SK-N-SH (cell line): ENCODE data around the gene OR5W2. TPM values are rescaled to one million over a fixed set of nuclear protein-coding genes. Genes with fewer than 3 reads are reported as not detected.

Source experiments
- CTCF ChIA-PET: fragments of 300-600, 350-600 bp; formaldehyde crosslinking; extraction: SDS; loops from one replicate; lab custom pipeline; 2021; lab: Yijun Ruan, JAX
- POLR2A ChIA-PET: fragments of 350-600 bp; sonication (Branson Sonifier 250); formaldehyde crosslinking; extraction: SDS; loops from one replicate; lab custom pipeline; 2020; ENCODE audit warnings: antibody characterized with exemption, inconsistent platforms; lab: Yijun Ruan, JAX
- DNase-seq: peaks from one replicate; pipeline ENCODE4 v3.0.0; 2012
- H2AFZ ChIP-seq: fragments of 200-600 bp; sonication (generic); 2 replicates; pipeline ENCODE4 v1.8.1; 2016; ENCODE audit warnings: antibody characterized with exemption, mild to moderate bottlenecking, low read depth
- H3F3A ChIP-seq: fragments of 200-600 bp; sonication (generic); replicated peaks from 2 replicates; pipeline ENCODE3; 2016; ENCODE audit warnings: antibody characterized with exemption, mild to moderate bottlenecking; ENCODE audit not compliant: insufficient read depth
- H3K27ac ChIP-seq, 2 experiments: fragments of 200-500 bp in 1 of 2; fragments of 200-600 bp in 1 of 2; sonication (Bioruptor generic) in 1 of 2; sonication (generic), shearing (Covaris generic) in 1 of 2; 2 replicates each; pipeline versions ENCODE4 v1.5.1 to v1.6.1; 2014 to 2016; ENCODE audit warnings: low read depth in 2 of 2, inconsistent platforms in 1 of 2, low read length in 1 of 2, mild to moderate bottlenecking in 1 of 2, mixed read lengths in 1 of 2
- H3K27me3 ChIP-seq: fragments of 200-600 bp; sonication (generic), shearing (Covaris generic); 2 replicates; pipeline ENCODE4 v1.6.1; 2016; ENCODE audit warnings: mixed run types; ENCODE audit not compliant: insufficient read depth
- H3K36me3 ChIP-seq, 2 experiments: fragments of 200-500 bp in 1 of 2; fragments of 200-600 bp in 1 of 2; sonication (Bioruptor generic) in 1 of 2; sonication (generic) in 1 of 2; replicated peaks in 1 of 2; 2 replicates each; pipeline versions ENCODE3 to v1.5.1; 2014 to 2016; ENCODE audit warnings: low read length in 1 of 2, mild to moderate bottlenecking in 1 of 2; ENCODE audit not compliant: insufficient read depth in 2 of 2, control insufficient read depth in 1 of 2
- H3K4me1 ChIP-seq, 2 experiments: fragments of 200-500 bp in 1 of 2; fragments of 200-600 bp in 1 of 2; sonication (Bioruptor generic) in 1 of 2; sonication (generic), shearing (Covaris generic) in 1 of 2; 2 replicates each; pipeline versions ENCODE4 v1.5.1 to v1.6.1; 2014 to 2016; ENCODE audit warnings: low read depth in 1 of 2, low read length in 1 of 2, mixed run types in 1 of 2; ENCODE audit not compliant: insufficient read depth in 2 of 2, control insufficient read depth in 1 of 2
- H3K4me2 ChIP-seq: fragments of 200-600 bp; sonication (generic), shearing (Covaris generic); 2 replicates; pipeline ENCODE4 v1.6.1; 2017; ENCODE audit warnings: mixed run types
- H3K4me3 ChIP-seq, 2 experiments: fragments of 200-500 bp in 1 of 2; fragments of 200-600 bp in 1 of 2; sonication (Bioruptor generic) in 1 of 2; sonication (generic), shearing (Covaris generic) in 1 of 2; 2 replicates each; pipeline versions ENCODE4 v1.5.1 to v1.8.1; 2014 to 2016; ENCODE audit warnings: low read depth in 2 of 2, inconsistent platforms in 1 of 2, low read length in 1 of 2, mild to moderate bottlenecking in 1 of 2, mixed read lengths in 1 of 2, moderate library complexity in 1 of 2
- H3K79me2 ChIP-seq: fragments of 200-600 bp; sonication (generic); 2 replicates; pipeline ENCODE4 v1.8.1; 2017; ENCODE audit warnings: mild to moderate bottlenecking; ENCODE audit not compliant: insufficient read depth
- H3K9ac ChIP-seq: fragments of 200-600 bp; sonication (generic); 2 replicates; pipeline ENCODE4 v1.6.1; 2017; ENCODE audit warnings: mixed run types
- H3K9me2 ChIP-seq: fragments of 200-600 bp; sonication (generic); 2 replicates; pipeline ENCODE4 v1.6.1; 2017; ENCODE audit warnings: mixed run types
- H3K9me3 ChIP-seq: fragments of 200-600 bp; sonication (generic); 2 replicates; pipeline ENCODE4 v1.6.1; 2017; ENCODE audit warnings: mixed run types, mild to moderate bottlenecking, moderate library complexity
- H4K20me1 ChIP-seq: fragments of 200-600 bp; sonication (generic); 2 replicates; pipeline ENCODE4 v1.6.1; 2017; ENCODE audit warnings: mild to moderate bottlenecking, mixed run types; ENCODE audit not compliant: insufficient read depth
- ELF1 ChIP-seq: IDR thresholded peaks from 2 replicates; pipeline ENCODE4 v1.4.0; 2012
- FOSL2 ChIP-seq: IDR thresholded peaks from 2 replicates; pipeline ENCODE4 v1.4.0; 2012; ENCODE audit warnings: low read depth, mild to moderate bottlenecking, moderate library complexity, borderline replicate concordance
- GATA2 ChIP-seq: sonication (generic); formaldehyde crosslinking; IDR thresholded peaks from 2 replicates; pipeline ENCODE4 v1.5.0; 2020; ENCODE audit warnings: mild to moderate bottlenecking, missing genetic modification reagents
- NFIC ChIP-seq: IDR thresholded peaks from 2 replicates; pipeline ENCODE4 v1.4.0; 2012; ENCODE audit warnings: borderline replicate concordance
- RCOR1 ChIP-seq: fragments of 150-350 bp; IDR thresholded peaks from 2 replicates; pipeline ENCODE4 v1.6.1; 2017; ENCODE audit warnings: antibody characterized with exemption, low read length
- REST ChIP-seq: IDR thresholded peaks from 2 replicates; pipeline ENCODE4 v1.6.1; 2012; ENCODE audit warnings: mild to moderate bottlenecking, low read depth, low read length, moderate library complexity
- RFX5 ChIP-seq: IDR thresholded peaks from 2 replicates; pipeline ENCODE4 v1.6.1; 2012; ENCODE audit warnings: mild to moderate bottlenecking, improper control_type of control experiment, low read length
- RXRA ChIP-seq: IDR thresholded peaks from 2 replicates; pipeline ENCODE4 v1.4.0; 2012; ENCODE audit warnings: low read depth, mild to moderate bottlenecking, borderline replicate concordance
- USF2 ChIP-seq: fragments of 150-350 bp; IDR thresholded peaks from 2 replicates; pipeline ENCODE4 v1.6.1; 2017; ENCODE audit warnings: antibody characterized with exemption, low read length, low read depth, borderline replicate concordance
- WGBS: methylation state at CpG from one replicate; pipeline ENCODE4 v1.1.6; 2017; ENCODE audit warnings: low lambda C conversion rate; 5-methylcytosine and 5-hydroxymethylcytosine counted together
- polyA plus RNA-seq, 3 experiments: library from polyadenylated mRNA; depleted of rRNA; stranded (reverse); fragments of >200 nt; gene quantifications; 2 replicates each; pipeline ENCODE4 v1.2.3, GENCODE V29; 2012
- TF ChIP-seq, protein P1 (sequence below): IDR thresholded peaks from 2 replicates; pipeline ENCODE4 v1.4.0; 2012; ENCODE audit warnings: low read depth
- TF ChIP-seq, protein P2 (sequence below): fragments of 150-350 bp; IDR thresholded peaks from 2 replicates; pipeline ENCODE4 v1.6.1; 2016; ENCODE audit warnings: mild to moderate bottlenecking, low read depth, low read length
- TF ChIP-seq, protein P3 (sequence below): IDR thresholded peaks from 2 replicates; pipeline ENCODE4 v1.4.0; 2012; ENCODE audit warnings: low read depth, borderline replicate concordance

OR5W2 gene
- polyA plus RNA-seq, 1 of the 3 experiments (the other 2 are of a cell fraction): not detected

- H3K9ac ChIP-seq: no peak overlapping the region
- TF ChIP-seq REST (no peak), RFX5 (no peak), USF2 (no peak), ELF1 (no peak), RXRA (no peak), RCOR1 (no peak), NFIC (no peak), FOSL2 (no peak), GATA2 (CRISPR knock-in tag) (no peak)
- TF ChIP-seq, protein P1, sequence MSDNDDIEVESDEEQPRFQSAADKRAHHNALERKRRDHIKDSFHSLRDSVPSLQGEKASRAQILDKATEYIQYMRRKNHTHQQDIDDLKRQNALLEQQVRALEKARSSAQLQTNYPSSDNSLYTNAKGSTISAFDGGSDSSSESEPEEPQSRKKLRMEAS: no peak
- TF ChIP-seq, protein P2, sequence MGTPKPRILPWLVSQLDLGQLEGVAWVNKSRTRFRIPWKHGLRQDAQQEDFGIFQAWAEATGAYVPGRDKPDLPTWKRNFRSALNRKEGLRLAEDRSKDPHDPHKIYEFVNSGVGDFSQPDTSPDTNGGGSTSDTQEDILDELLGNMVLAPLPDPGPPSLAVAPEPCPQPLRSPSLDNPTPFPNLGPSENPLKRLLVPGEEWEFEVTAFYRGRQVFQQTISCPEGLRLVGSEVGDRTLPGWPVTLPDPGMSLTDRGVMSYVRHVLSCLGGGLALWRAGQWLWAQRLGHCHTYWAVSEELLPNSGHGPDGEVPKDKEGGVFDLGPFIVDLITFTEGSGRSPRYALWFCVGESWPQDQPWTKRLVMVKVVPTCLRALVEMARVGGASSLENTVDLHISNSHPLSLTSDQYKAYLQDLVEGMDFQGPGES: no peak
- TF ChIP-seq, protein P3, sequence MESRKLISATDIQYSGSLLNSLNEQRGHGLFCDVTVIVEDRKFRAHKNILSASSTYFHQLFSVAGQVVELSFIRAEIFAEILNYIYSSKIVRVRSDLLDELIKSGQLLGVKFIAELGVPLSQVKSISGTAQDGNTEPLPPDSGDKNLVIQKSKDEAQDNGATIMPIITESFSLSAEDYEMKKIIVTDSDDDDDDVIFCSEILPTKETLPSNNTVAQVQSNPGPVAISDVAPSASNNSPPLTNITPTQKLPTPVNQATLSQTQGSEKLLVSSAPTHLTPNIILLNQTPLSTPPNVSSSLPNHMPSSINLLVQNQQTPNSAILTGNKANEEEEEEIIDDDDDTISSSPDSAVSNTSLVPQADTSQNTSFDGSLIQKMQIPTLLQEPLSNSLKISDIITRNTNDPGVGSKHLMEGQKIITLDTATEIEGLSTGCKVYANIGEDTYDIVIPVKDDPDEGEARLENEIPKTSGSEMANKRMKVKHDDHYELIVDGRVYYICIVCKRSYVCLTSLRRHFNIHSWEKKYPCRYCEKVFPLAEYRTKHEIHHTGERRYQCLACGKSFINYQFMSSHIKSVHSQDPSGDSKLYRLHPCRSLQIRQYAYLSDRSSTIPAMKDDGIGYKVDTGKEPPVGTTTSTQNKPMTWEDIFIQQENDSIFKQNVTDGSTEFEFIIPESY: no peak
- H3K36me3 ChIP-seq: no peaks in the 10 kb centered on the region
- CTCF ChIA-PET: interaction anchor here (1.2 kb wide), 1 partner anchor 1300 kb away, joined by 3 read pairs; no protein-coding TSS in a partner anchor
- no peaks in the 10 kb centered on the region for H3F3A ChIP-seq
- WGBS: 0% methylated on average over 3 of the region's 4 CpGs
- no peaks in the 10 kb centered on the region for H3K79me2 ChIP-seq
- H3K27me3 ChIP-seq: no peaks in the 10 kb centered on the region
- no peak overlapping the region for H2AFZ ChIP-seq
- no peaks in the 10 kb centered on the region for H3K4me1 ChIP-seq
- H3K27ac ChIP-seq: no peak overlapping the region
- no peak overlapping the region for H3K4me2 ChIP-seq
- no peaks in the 10 kb centered on the region for H4K20me1 ChIP-seq
- no peaks in the 10 kb centered on the region for H3K9me2 ChIP-seq
- H3K4me3 ChIP-seq: no peak overlapping the region
- DNase-seq: no peak
- no peaks in the 10 kb centered on the region for H3K9me3 ChIP-seq
- POLR2A ChIA-PET: no interaction called here
Measured at GRCh38 chr11:55949330-55949729, 34.9 kb upstream of the OR5W2 start.
